ENCODE data around the gene MMP24.
"Not testable (repeated sequence)": the region's sequence is repeated elsewhere in the genome, so short reads cannot be mapped to it uniquely, and the experiment has no call there.

The MMP24 gene

GRCh38 chr20:35201467-35201866 is 25.0 kb upstream of the MMP24 start:
- not testable (repeated sequence) for H3K27me3 Mint-ChIP-seq, H3K27ac Mint-ChIP-seq, H3K4me3 Mint-ChIP-seq, H3K9me3 Mint-ChIP-seq, H3K4me1 Mint-ChIP-seq
- peaks cover 23% of the 10 kb centered on the region for H3K36me3 Mint-ChIP-seq

- Mint-ChIP-seq H3K36me3 (peaks cover 4% of the 10 kb centered on the region), H3K4me3 (no peak overlapping the region), H3K27me3 (no peaks in the 10 kb centered on the region), H3K9me3 (no peaks in the 10 kb centered on the region), H3K27ac (no peak overlapping the region), H3K4me1 (no peaks in the 10 kb centered on the region)
Measured at GRCh38 chr20:35206802-35207201, 19.7 kb upstream of the MMP24 start.

- Mint-ChIP-seq H3K36me3 (peaks cover 2% of the 10 kb centered on the region), H3K4me1 (no peaks in the 10 kb centered on the region), H3K4me3 (no peak overlapping the region), H3K27ac (no peak overlapping the region), H3K9me3 (no peaks in the 10 kb centered on the region), H3K27me3 (no peaks in the 10 kb centered on the region)
Measured at GRCh38 chr20:35207950-35208611, 18.4 kb upstream of the MMP24 start.

GRCh38 chr20:35215066-35215956 is 11.2 kb upstream of the MMP24 start:
- no peak overlapping the region for H3K4me3 Mint-ChIP-seq
- no peaks in the 10 kb centered on the region for H3K4me1 Mint-ChIP-seq
- no peak overlapping the region for H3K27ac Mint-ChIP-seq
- no peaks in the 10 kb centered on the region for H3K9me3 Mint-ChIP-seq
- peaks cover 12% of the 10 kb centered on the region for H3K36me3 Mint-ChIP-seq
- H3K27me3 Mint-ChIP-seq = no peaks in the 10 kb centered on the region

- H3K27ac Mint-ChIP-seq = no peak overlapping the region
- H3K9me3 Mint-ChIP-seq = no peaks in the 10 kb centered on the region
- H3K27me3 Mint-ChIP-seq = no peaks in the 10 kb centered on the region
- H3K4me3 Mint-ChIP-seq = no peak overlapping the region
- peaks cover 12% of the 10 kb centered on the region for H3K36me3 Mint-ChIP-seq
- no peaks in the 10 kb centered on the region for H3K4me1 Mint-ChIP-seq
Measured at GRCh38 chr20:35216541-35216940, 9.9 kb upstream of the MMP24 start.

GRCh38 chr20:35223941-35224340 is 2.5 kb upstream of the MMP24 start:
- Mint-ChIP-seq H3K27me3 (peaks cover 6% of the 10 kb centered on the region), H3K4me1 (peaks cover 4% of the 10 kb centered on the region), H3K36me3 (peaks cover 12% of the 10 kb centered on the region), H3K9me3 (no peaks in the 10 kb centered on the region), H3K4me3 (no peak overlapping the region), H3K27ac (no peak overlapping the region)

GRCh38 chr20:35224536-35224935 is 2.0 kb upstream of the MMP24 start:
- H3K36me3 Mint-ChIP-seq = peaks cover 18% of the 10 kb centered on the region

GRCh38 chr20:35225319-35226125 is 968 bp upstream of the MMP24 start:
- H3K36me3 Mint-ChIP-seq = peaks cover 23% of the 10 kb centered on the region
- H3K27me3 Mint-ChIP-seq = peaks cover 9% of the 10 kb centered on the region

More at GRCh38 chr20:35224536-35224935, 2.0 kb upstream of the MMP24 start:
- H3K4me3 Mint-ChIP-seq = no peak overlapping the region
- peaks cover 7% of the 10 kb centered on the region for H3K27me3 Mint-ChIP-seq
- no peak overlapping the region for H3K27ac Mint-ChIP-seq
- H3K4me1 Mint-ChIP-seq = peaks cover 4% of the 10 kb centered on the region
- no peaks in the 10 kb centered on the region for H3K9me3 Mint-ChIP-seq

GRCh38 chr20:35226884-35227681 is 593 bp downstream of the MMP24 start:
- Mint-ChIP-seq H3K4me3 (peak overlapping the region; percentile 79), H3K27me3 (peaks cover 12% of the 10 kb centered on the region), H3K27ac (no peak overlapping the region), H3K4me1 (peaks cover 4% of the 10 kb centered on the region), H3K9me3 (no peaks in the 10 kb centered on the region), H3K36me3 (peaks cover 33% of the 10 kb centered on the region)

More at GRCh38 chr20:35225319-35226125, 968 bp upstream of the MMP24 start:
- peak overlapping the region; percentile 67 for H3K4me3 Mint-ChIP-seq
- no peak overlapping the region for H3K27ac Mint-ChIP-seq
- no peaks in the 10 kb centered on the region for H3K9me3 Mint-ChIP-seq
- peaks cover 4% of the 10 kb centered on the region for H3K4me1 Mint-ChIP-seq

- Mint-ChIP-seq H3K4me1 (no peaks in the 10 kb centered on the region), H3K36me3 (peaks cover 46% of the 10 kb centered on the region), H3K27me3 (peaks cover 10% of the 10 kb centered on the region), H3K4me3 (no peak overlapping the region), H3K27ac (no peak overlapping the region), H3K9me3 (no peaks in the 10 kb centered on the region)
Measured at GRCh38 chr20:35232575-35232974, 6.1 kb downstream of the MMP24 start.

- Mint-ChIP-seq H3K4me3 (no peak overlapping the region), H3K36me3 (peaks cover 38% of the 10 kb centered on the region), H3K9me3 (no peaks in the 10 kb centered on the region), H3K27me3 (peaks cover 4% of the 10 kb centered on the region), H3K27ac (no peak overlapping the region), H3K4me1 (no peaks in the 10 kb centered on the region)
Measured at GRCh38 chr20:35235881-35236280, 9.4 kb downstream of the MMP24 start.

GRCh38 chr20:35237486-35237885 is 11.0 kb downstream of the MMP24 start:
- H3K27me3 Mint-ChIP-seq = peaks cover 3% of the 10 kb centered on the region
- no peak overlapping the region for H3K4me3 Mint-ChIP-seq
- no peak overlapping the region for H3K27ac Mint-ChIP-seq
- H3K4me1 Mint-ChIP-seq = no peaks in the 10 kb centered on the region
- no peaks in the 10 kb centered on the region for H3K9me3 Mint-ChIP-seq
- H3K36me3 Mint-ChIP-seq = peaks cover 31% of the 10 kb centered on the region

- H3K27me3 Mint-ChIP-seq = peaks cover 3% of the 10 kb centered on the region
- peaks cover 28% of the 10 kb centered on the region for H3K36me3 Mint-ChIP-seq
- no peaks in the 10 kb centered on the region for H3K9me3 Mint-ChIP-seq
- H3K4me1 Mint-ChIP-seq = no peaks in the 10 kb centered on the region
- H3K4me3 Mint-ChIP-seq = no peak overlapping the region
- H3K27ac Mint-ChIP-seq = no peak overlapping the region
Measured at GRCh38 chr20:35238170-35238569, 11.7 kb downstream of the MMP24 start.

- Mint-ChIP-seq H3K4me1 (no peaks in the 10 kb centered on the region), H3K9me3 (no peaks in the 10 kb centered on the region), H3K4me3 (no peak overlapping the region), H3K27me3 (peaks cover 3% of the 10 kb centered on the region), H3K36me3 (peaks cover 26% of the 10 kb centered on the region), H3K27ac (no peak overlapping the region)
Measured at GRCh38 chr20:35238735-35239134, 12.2 kb downstream of the MMP24 start.

Measured in activated naive CD4-positive, alpha-beta T cell treated with anti-CD3 and anti-CD28 coated beads, Interleukin-2, amount 50 U/mL, for 24 hours (primary cell).